Endodermal cell (in vitro differentiated cells): ENCODE data around the gene SLC20A1. TPM values are rescaled to one million over a fixed set of nuclear protein-coding genes. Genes with fewer than 3 reads are reported as not detected.

Experiments
- DNase-seq: peaks from one replicate; pipeline ENCODE4 v3.0.0-alpha.2; 2017
- H3K27ac ChIP-seq: 2 replicates; pipeline ENCODE4 v1.5.1; 2013; ENCODE audit warnings: mild to moderate bottlenecking, low read depth, low read length, moderate library complexity
- H3K27me3 ChIP-seq: 2 replicates; pipeline ENCODE4 v1.6.1; 2013; ENCODE audit warnings: mild to moderate bottlenecking, low read length, moderate library complexity; ENCODE audit not compliant: insufficient read depth, control insufficient read depth, poor library complexity, severe bottlenecking
- H3K36me3 ChIP-seq: 2 replicates; pipeline ENCODE4 v1.7.0; 2013; ENCODE audit warnings: mild to moderate bottlenecking, low read length, moderate library complexity; ENCODE audit not compliant: control insufficient read depth, insufficient read depth
- H3K4me1 ChIP-seq: one replicate; pipeline ENCODE4 v1.7.0; 2013; ENCODE audit warnings: low read length; ENCODE audit not compliant: control insufficient read depth, insufficient read depth
- H3K4me3 ChIP-seq: 2 replicates; pipeline ENCODE4 v1.5.1; 2013; ENCODE audit warnings: mild to moderate bottlenecking, low read length, moderate library complexity
- H3K9ac ChIP-seq: 2 replicates; pipeline ENCODE4 v1.6.1; 2013; ENCODE audit warnings: mild to moderate bottlenecking, low read length, moderate library complexity; ENCODE audit not compliant: poor library complexity, severe bottlenecking; ENCODE audit errors: extremely low read depth
- H3K9me3 ChIP-seq: 2 replicates; pipeline ENCODE4 v1.6.1; 2013; ENCODE audit warnings: mild to moderate bottlenecking, low read length, moderate library complexity; ENCODE audit not compliant: control insufficient read depth
- H3K27ac Mint-ChIP-seq: 2 replicates; pipeline ENCODE4 v1.8.0; 2020; ENCODE audit warnings: mixed read lengths
- H3K27me3 Mint-ChIP-seq: 2 replicates; pipeline ENCODE4 v1.8.0; 2021; ENCODE audit warnings: mild to moderate bottlenecking, mixed read lengths; ENCODE audit not compliant: insufficient read depth
- H3K36me3 Mint-ChIP-seq: 2 replicates; pipeline ENCODE4 v1.8.0; 2020; ENCODE audit warnings: low read depth, mixed read lengths
- H3K4me1 Mint-ChIP-seq: 2 replicates; pipeline ENCODE4 v1.8.0; 2020; ENCODE audit warnings: mixed read lengths
- H3K4me3 Mint-ChIP-seq: 2 replicates; pipeline ENCODE4 v1.8.0; 2020; ENCODE audit warnings: mild to moderate bottlenecking, moderate library complexity, mixed read lengths
- H3K9me3 Mint-ChIP-seq: 2 replicates; pipeline ENCODE4 v1.8.0; 2020; ENCODE audit warnings: mild to moderate bottlenecking, mixed read lengths
- WGBS, 2 experiments: methylation state at CpG; one replicate each; pipeline versions ENCODE4 v1.1.5 to v1.1.7; 2013; ENCODE audit warnings: missing lambda C conversion rate in 2 of 2, mixed read lengths in 1 of 2; ENCODE audit not compliant: insufficient coverage in 1 of 2, insufficient read length in 1 of 2; 5-methylcytosine and 5-hydroxymethylcytosine counted together
- total RNA-seq, 2 donors: library from RNA; stranded (reverse); fragmentation: NEBNext Ultra II Directional in 1 of 2; extraction: Animal tissue kit (Norgen Biotek cat#: 25700) in 1 of 2; gene quantifications; 2 replicates in 1 of 2; 3 replicates in 1 of 2; pipeline ENCODE4 v1.2.1, GENCODE V29; 2021
- TF ChIP-seq, protein P1 (sequence below): fragments of 200-600 bp; sonication (generic); conservative IDR thresholded peaks from 2 replicates; pipeline ENCODE4 v1.5.0; 2021; ENCODE audit warnings: antibody characterized with exemption, mild to moderate bottlenecking

Gene SLC20A1
- total RNA-seq, 2 donors from 2014 or later = 67.3 to 86.7 TPM

DNA sequence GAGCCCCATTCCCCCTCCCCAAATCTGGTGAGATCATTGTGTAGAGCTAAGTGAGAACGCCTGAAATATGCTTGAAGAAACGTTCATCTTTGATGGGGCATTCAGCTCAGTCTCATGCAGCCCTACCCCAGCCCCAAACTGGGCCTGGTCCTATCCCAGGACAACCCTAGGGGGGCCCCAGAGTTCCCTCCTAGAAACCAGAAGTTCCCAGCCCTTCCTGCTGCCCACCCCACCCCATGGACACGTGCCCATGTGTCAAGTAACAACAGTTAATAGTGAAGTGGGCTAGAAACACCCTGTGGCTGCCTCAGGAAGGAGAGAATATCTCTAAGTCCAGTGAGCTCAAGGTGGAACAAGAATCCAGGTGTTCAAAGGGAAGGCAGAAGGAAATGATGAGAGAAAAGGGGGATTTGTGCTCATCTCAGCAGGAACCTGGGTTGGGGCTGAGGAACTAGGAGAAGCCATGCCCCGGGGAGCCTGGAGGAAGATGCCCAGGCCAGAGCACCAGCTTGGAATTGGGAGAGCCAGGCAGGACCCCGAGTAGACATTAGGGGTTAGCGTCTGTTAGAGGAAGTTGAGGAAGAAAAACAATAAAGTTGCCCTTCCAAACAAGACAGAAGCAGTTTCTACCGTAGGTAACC is 20.1 kb upstream of the SLC20A1 start:
- Histone ChIP-seq H3K27ac (no peak overlapping the region), H3K9ac (no peak overlapping the region)
- WGBS, 2 experiments = 92 to 94% methylated on average over 4 to 7 of the region's 7 CpGs

DNA sequence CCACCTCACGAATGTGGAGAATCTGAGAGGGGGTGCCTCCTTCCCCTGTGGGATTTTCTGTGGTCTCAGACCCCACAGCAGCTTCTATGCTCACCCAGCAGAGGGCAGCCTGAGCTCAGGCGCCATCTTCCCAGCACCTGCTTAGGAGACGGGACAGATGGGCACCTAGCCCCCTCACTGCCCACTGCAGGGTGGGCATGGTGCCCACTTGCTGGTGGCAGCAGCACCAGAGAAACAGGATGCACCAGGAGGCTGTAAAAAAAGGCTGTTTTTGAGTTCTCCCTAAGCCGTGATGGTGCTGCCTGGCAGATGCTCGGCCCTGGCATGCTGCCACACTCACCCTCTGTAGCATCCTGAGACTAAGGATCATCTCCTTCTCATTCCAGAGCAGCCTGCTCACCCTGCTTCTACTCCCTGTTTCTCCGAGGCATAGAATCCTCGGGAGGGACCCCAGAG is 19.1 kb upstream of the SLC20A1 start:
- Mint-ChIP-seq H3K4me1 (peaks cover 30% of the 10 kb centered on the region), H3K4me3 (no peak overlapping the region), H3K9me3 (no peaks in the 10 kb centered on the region), H3K27ac (no peak overlapping the region), H3K36me3 (no peaks in the 10 kb centered on the region), H3K27me3 (no peaks in the 10 kb centered on the region)
- WGBS, 2 experiments = 63 to 67% methylated on average over 6 to 7 of the region's 7 CpGs
- H3K4me1 ChIP-seq = peaks cover 3% of the 10 kb centered on the region
- no peak overlapping the region for H3K4me3 ChIP-seq
- no peaks in the 10 kb centered on the region for H3K27me3 ChIP-seq
- DNase-seq = peak; percentile 85
- H3K9me3 ChIP-seq = no peaks in the 10 kb centered on the region
- H3K36me3 ChIP-seq = no peaks in the 10 kb centered on the region
- H3K27ac ChIP-seq = no peak overlapping the region
- TF ChIP-seq, protein P1, sequence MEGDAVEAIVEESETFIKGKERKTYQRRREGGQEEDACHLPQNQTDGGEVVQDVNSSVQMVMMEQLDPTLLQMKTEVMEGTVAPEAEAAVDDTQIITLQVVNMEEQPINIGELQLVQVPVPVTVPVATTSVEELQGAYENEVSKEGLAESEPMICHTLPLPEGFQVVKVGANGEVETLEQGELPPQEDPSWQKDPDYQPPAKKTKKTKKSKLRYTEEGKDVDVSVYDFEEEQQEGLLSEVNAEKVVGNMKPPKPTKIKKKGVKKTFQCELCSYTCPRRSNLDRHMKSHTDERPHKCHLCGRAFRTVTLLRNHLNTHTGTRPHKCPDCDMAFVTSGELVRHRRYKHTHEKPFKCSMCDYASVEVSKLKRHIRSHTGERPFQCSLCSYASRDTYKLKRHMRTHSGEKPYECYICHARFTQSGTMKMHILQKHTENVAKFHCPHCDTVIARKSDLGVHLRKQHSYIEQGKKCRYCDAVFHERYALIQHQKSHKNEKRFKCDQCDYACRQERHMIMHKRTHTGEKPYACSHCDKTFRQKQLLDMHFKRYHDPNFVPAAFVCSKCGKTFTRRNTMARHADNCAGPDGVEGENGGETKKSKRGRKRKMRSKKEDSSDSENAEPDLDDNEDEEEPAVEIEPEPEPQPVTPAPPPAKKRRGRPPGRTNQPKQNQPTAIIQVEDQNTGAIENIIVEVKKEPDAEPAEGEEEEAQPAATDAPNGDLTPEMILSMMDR = peak; percentile 91
- no peak overlapping the region for H3K9ac ChIP-seq

More for the DNA sequence above, 20.1 kb upstream of the SLC20A1 start:
- Histone ChIP-seq H3K4me3 (no peak overlapping the region), H3K4me1 (peaks cover 3% of the 10 kb centered on the region), H3K36me3 (no peaks in the 10 kb centered on the region), H3K9me3 (no peaks in the 10 kb centered on the region), H3K27me3 (no peaks in the 10 kb centered on the region)
- Mint-ChIP-seq H3K27me3 (no peaks in the 10 kb centered on the region), H3K36me3 (no peaks in the 10 kb centered on the region), H3K4me1 (peaks cover 24% of the 10 kb centered on the region), H3K27ac (no peak overlapping the region), H3K9me3 (no peaks in the 10 kb centered on the region), H3K4me3 (no peak overlapping the region)
- TF ChIP-seq, protein P1 = no peak
- DNase-seq = peak; percentile 31

DNA sequence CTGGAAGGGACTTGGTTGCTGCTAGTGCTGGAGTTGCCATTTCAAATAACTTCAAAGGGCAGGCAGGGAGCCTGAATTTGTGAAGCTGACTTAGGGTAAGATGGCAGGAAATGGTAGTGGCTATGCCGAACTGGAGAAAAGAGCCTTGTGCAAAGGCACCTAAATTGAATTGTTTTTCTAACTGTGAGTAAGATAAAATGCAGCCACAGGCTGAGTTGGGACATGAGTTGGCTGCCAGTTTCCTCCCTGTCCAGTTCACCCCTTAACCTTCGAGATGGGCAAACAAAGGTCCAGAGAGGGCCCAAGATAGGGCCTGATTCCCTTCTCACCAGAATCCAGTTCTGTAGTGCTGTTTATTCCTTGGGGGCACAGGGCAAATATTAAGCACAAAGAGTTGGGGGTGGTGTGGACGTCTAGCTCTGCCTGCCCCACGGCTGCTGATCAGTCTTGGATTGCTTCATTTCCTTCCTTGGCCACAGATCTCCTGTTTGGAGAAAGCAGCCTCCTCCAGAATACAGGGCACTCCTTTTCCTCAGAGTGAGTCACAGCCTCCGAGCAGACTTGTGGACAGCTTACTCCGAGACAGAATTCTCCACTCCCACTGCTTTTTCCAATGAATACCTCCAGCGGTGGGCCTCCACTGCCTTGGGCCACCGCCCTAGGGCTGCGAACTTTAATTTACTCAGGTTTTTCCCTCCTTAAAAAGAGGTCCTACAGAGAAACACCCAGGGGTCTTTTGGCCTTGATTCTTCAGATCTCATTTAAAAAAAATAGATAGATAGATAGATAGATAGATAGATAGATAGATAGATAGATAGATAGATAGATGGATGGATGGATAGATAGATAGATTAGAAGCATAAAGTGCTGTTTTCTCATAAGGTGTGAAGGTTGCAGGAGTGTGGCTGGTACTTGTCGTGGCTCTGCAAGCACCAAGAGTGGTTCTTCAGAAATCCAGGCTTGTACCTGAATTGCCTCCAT is 18.4 kb upstream of the SLC20A1 start:
- no peaks in the 10 kb centered on the region for H3K27me3 ChIP-seq
- H3K9ac ChIP-seq = no peak overlapping the region
- Mint-ChIP-seq H3K27me3 (no peaks in the 10 kb centered on the region), H3K4me3 (no peak overlapping the region), H3K4me1 (peaks cover 26% of the 10 kb centered on the region), H3K27ac (no peak overlapping the region), H3K9me3 (no peaks in the 10 kb centered on the region), H3K36me3 (no peaks in the 10 kb centered on the region)
- no peak overlapping the region for H3K27ac ChIP-seq
- peak; percentile 26 for DNase-seq
- no peaks in the 10 kb centered on the region for H3K9me3 ChIP-seq
- peaks cover 5% of the 10 kb centered on the region for H3K4me1 ChIP-seq
- no peak overlapping the region for H3K4me3 ChIP-seq
- H3K36me3 ChIP-seq = no peaks in the 10 kb centered on the region
- TF ChIP-seq, protein P1 = no peak
- WGBS, 2 experiments = 89 to 90% methylated on average over 8 to 10 of the region's 10 CpGs
